Liver (tissue), 9 donors: ENCODE data around the gene CFAP410. TPM values are rescaled to one million over a fixed set of nuclear protein-coding genes. Genes with fewer than 3 reads are reported as not detected.

Experiments used
- DNase-seq: peaks from one replicate; pipeline ENCODE4 v3.0.0-alpha.2; 2017; ENCODE audit warnings: low spot score
- H3K27ac ChIP-seq, 2 donors: one replicate each; pipeline ENCODE4 v1.7.0; 2013; ENCODE audit warnings: inconsistent platforms in 2 of 2, low read length in 2 of 2, control low read depth in 1 of 2, low read depth in 1 of 2, mild to moderate bottlenecking in 1 of 2
- H3K27me3 ChIP-seq, 4 donors: one replicate each; pipeline versions ENCODE4 v1.6.1 to v1.7.0; 2013; ENCODE audit warnings: low read length in 3 of 4, inconsistent platforms in 1 of 4, mild to moderate bottlenecking in 1 of 4, moderate library complexity in 1 of 4; ENCODE audit not compliant: control insufficient read depth in 4 of 4, insufficient read depth in 4 of 4
- H3K36me3 ChIP-seq, 4 donors: one replicate each; pipeline versions ENCODE4 v1.6.1 to v1.7.0; 2013; ENCODE audit warnings: low read length in 3 of 4, mild to moderate bottlenecking in 3 of 4, low read depth in 1 of 4, moderate library complexity in 1 of 4; ENCODE audit not compliant: control insufficient read depth in 4 of 4, insufficient read depth in 3 of 4
- H3K4me1 ChIP-seq, 4 donors: one replicate each; pipeline versions ENCODE4 v1.6.1 to v1.7.0; 2013; ENCODE audit warnings: low read length in 3 of 4, mild to moderate bottlenecking in 3 of 4, moderate library complexity in 1 of 4; ENCODE audit not compliant: control insufficient read depth in 4 of 4, insufficient read depth in 4 of 4
- H3K4me3 ChIP-seq, 3 donors: one replicate each; pipeline versions ENCODE4 v1.6.1 to v1.7.0; 2013; ENCODE audit warnings: low read length in 3 of 3, control low read depth in 1 of 3, low read depth in 1 of 3, mild to moderate bottlenecking in 1 of 3
- H3K9ac ChIP-seq, 2 donors: one replicate each; pipeline ENCODE4 v1.7.0; 2013; ENCODE audit warnings: low read length in 2 of 2, mild to moderate bottlenecking in 2 of 2, moderate library complexity in 2 of 2, control low read depth in 1 of 2, low read depth in 1 of 2
- H3K9me3 ChIP-seq, 4 donors: one replicate each; pipeline versions ENCODE4 v1.6.1 to v1.7.0; 2013; ENCODE audit warnings: low read length in 3 of 4; ENCODE audit not compliant: control insufficient read depth in 4 of 4
- EGR1 ChIP-seq, 2 donors: IDR thresholded peaks; 2 replicates each; pipeline ENCODE4 v1.6.1; 2016 to 2018; ENCODE audit warnings: antibody characterized with exemption in 2 of 2, low read depth in 2 of 2
- FOXA1 ChIP-seq: IDR thresholded peaks from 2 replicates; pipeline ENCODE4 v1.6.1; 2016; ENCODE audit warnings: antibody characterized with exemption
- FOXA2 ChIP-seq: IDR thresholded peaks from 2 replicates; pipeline ENCODE4 v1.6.1; 2016; ENCODE audit warnings: antibody characterized with exemption
- GABPA ChIP-seq, 2 donors: IDR thresholded peaks in 1 of 2; conservative IDR thresholded peaks in 1 of 2; 2 replicates each; pipeline ENCODE4 v1.6.1; 2016; ENCODE audit warnings: antibody characterized with exemption in 2 of 2, mild to moderate bottlenecking in 1 of 2, moderate library complexity in 1 of 2
- HNF4A ChIP-seq, 2 donors: conservative IDR thresholded peaks; 2 replicates each; pipeline ENCODE4 v1.6.1; 2016; ENCODE audit warnings: antibody characterized with exemption in 2 of 2, mild to moderate bottlenecking in 2 of 2
- HNF4G ChIP-seq: IDR thresholded peaks from 2 replicates; pipeline ENCODE4 v1.6.1; 2016; ENCODE audit warnings: antibody characterized with exemption
- JUND ChIP-seq, 2 donors: IDR thresholded peaks; 2 replicates each; pipeline ENCODE4 v1.6.1; 2016; ENCODE audit warnings: antibody characterized with exemption in 2 of 2
- NR2F2 ChIP-seq: IDR thresholded peaks from 2 replicates; pipeline ENCODE4 v1.6.1; 2016; ENCODE audit warnings: antibody characterized with exemption
- RAD21 ChIP-seq, 2 donors: IDR thresholded peaks; 2 replicates each; pipeline ENCODE4 v1.6.1; 2016; ENCODE audit warnings: antibody characterized with exemption in 2 of 2, mild to moderate bottlenecking in 2 of 2
- RXRA ChIP-seq, 2 donors: IDR thresholded peaks; 2 replicates each; pipeline ENCODE4 v1.6.1; 2017 to 2018; ENCODE audit warnings: antibody characterized with exemption in 2 of 2, mild to moderate bottlenecking in 1 of 2
- SP1 ChIP-seq: IDR thresholded peaks from 2 replicates; pipeline ENCODE4 v1.6.1; 2018; ENCODE audit warnings: antibody characterized with exemption, mild to moderate bottlenecking
- TAF1 ChIP-seq: conservative IDR thresholded peaks from 2 replicates; pipeline ENCODE4 v1.6.1; 2016; ENCODE audit warnings: antibody characterized with exemption, mild to moderate bottlenecking
- YY1 ChIP-seq: IDR thresholded peaks from 2 replicates; pipeline ENCODE4 v1.6.1; 2016; ENCODE audit warnings: antibody characterized with exemption, mild to moderate bottlenecking
- WGBS: extraction: QIAGEN DNeasy Blood & Tissue Kit; methylation state at CpG from one replicate; pipeline ENCODE4 v1.1.7; 2013; 5-methylcytosine and 5-hydroxymethylcytosine counted together
- polyA plus RNA-seq, 2 donors: library from polyadenylated mRNA; stranded (reverse) in 1 of 2; unstranded in 1 of 2; fragments of 200-250 nt in 1 of 2; fragments of >200 nt in 1 of 2; fragmentation: Nextera tagmentation in 1 of 2; extraction: Ambion mirVana in 1 of 2; gene quantifications; one replicate each; pipeline versions ENCODE4 v1.2.1 to v1.2.3, GENCODE V29; 2013 to 2015
- total RNA-seq, 2 donors: library from RNA; depleted of rRNA; stranded (reverse); fragments of >200 nt; gene quantifications; one replicate each; pipeline ENCODE4 v1.2.3, GENCODE V29; 2014
- TF ChIP-seq, protein P1 (sequence below): IDR thresholded peaks from 2 replicates; pipeline ENCODE4 v1.6.1; 2016; ENCODE audit warnings: antibody characterized with exemption
- TF ChIP-seq, protein P2 (sequence below): IDR thresholded peaks from 2 replicates; pipeline ENCODE4 v1.6.1; 2016; ENCODE audit warnings: antibody characterized with exemption
- TF ChIP-seq, protein P3 (sequence below): IDR thresholded peaks from 2 replicates; pipeline ENCODE4 v1.6.1; 2016; ENCODE audit warnings: antibody characterized with exemption
- TF ChIP-seq, protein P4 (sequence below): IDR thresholded peaks from 2 replicates; pipeline ENCODE4 v1.6.1; 2016; ENCODE audit warnings: antibody characterized with exemption, mild to moderate bottlenecking
- TF ChIP-seq, protein P5 (sequence below): fragments of 150-350 bp; IDR thresholded peaks from 2 replicates; pipeline ENCODE4 v1.5.1; 2017; ENCODE audit warnings: improper control_type of control experiment, low read depth, low read length; ENCODE audit not compliant: missing input control
- donor health status: healthy.
- donor health status: healthy.
- donor health status: healthy.
- donor health status: healthy.
- donor health status: healthy.

Gene CFAP410
- total and polyA plus RNA-seq, 4 donors = 7.9 to 16.3 (median 12.3) TPM

DNA sequence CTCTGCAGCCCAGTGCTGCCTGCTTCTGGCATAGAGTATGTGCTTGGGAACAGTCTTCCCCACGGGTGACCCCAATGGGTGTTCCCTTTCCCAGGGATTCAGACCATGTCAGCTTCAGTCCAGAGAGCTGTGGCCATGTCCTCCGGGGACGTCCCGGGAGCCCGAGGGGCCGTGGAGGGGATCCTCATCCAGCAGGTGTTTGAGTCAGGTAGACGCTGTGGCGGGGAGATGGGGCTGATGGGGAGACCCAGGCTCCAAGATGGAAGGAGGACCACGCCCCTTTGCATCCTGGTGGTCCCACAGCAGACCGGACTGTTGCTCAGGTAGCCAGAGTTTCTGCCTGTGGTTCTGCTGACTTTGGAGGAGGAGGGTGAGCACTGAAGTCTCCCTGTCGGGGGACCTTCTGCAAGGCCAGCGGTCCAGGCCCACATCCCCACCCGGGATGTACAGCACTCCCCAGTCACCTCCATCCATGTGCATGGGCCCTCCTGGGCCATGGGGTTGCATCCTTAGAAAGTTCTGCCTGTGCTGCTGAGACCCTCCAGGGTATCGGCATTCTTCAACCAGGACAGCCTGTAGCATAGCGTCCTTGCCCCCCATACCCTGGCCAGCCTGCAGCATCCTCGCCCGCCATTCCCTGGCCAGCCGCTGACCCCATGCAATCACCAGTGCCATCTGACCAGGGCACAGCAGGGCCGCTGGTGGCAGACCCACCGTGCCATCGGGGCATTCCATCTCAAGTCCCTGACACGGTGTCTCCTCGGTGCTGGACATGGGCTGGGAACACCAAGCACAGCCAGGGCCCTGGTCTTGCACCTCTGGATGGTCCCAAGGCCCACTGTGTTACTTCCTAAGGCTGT is 50.7 kb downstream of the CFAP410 start:
- Histone ChIP-seq H3K4me3 (no peak overlapping the region), H3K9me3 (no peaks in the 10 kb centered on the region), H3K27ac (no peak overlapping the region), H3K36me3 (no peaks in the 10 kb centered on the region), H3K27me3 (no peaks in the 10 kb centered on the region), H3K9ac (no peak overlapping the region), H3K4me1 (no peaks in the 10 kb centered on the region)
- TF ChIP-seq FOXA2 (no peak), YY1 (no peak), JUND (IDR thresholded peaks at IDR 0.05) (no peak), RXRA (IDR thresholded peaks at IDR 0.05) (no peak), SP1 (no peak), FOXA1 (no peak), GABPA (IDR thresholded peaks at IDR 0.05 in 1 of 2, conservative IDR thresholded peaks at IDR 0.05 in 1 of 2) (no peak), HNF4A (conservative IDR thresholded peaks at IDR 0.05) (no peak), RAD21 (IDR thresholded peaks at IDR 0.05) (no peak), HNF4G (no peak), EGR1 (IDR thresholded peaks at IDR 0.05; ENCODE audit: low read depth in 2 of 2) (no peak), NR2F2 (no peak), TAF1 (no peak)
- TF ChIP-seq, protein P1, sequence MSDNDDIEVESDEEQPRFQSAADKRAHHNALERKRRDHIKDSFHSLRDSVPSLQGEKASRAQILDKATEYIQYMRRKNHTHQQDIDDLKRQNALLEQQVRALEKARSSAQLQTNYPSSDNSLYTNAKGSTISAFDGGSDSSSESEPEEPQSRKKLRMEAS = no peak
- TF ChIP-seq, protein P2, sequence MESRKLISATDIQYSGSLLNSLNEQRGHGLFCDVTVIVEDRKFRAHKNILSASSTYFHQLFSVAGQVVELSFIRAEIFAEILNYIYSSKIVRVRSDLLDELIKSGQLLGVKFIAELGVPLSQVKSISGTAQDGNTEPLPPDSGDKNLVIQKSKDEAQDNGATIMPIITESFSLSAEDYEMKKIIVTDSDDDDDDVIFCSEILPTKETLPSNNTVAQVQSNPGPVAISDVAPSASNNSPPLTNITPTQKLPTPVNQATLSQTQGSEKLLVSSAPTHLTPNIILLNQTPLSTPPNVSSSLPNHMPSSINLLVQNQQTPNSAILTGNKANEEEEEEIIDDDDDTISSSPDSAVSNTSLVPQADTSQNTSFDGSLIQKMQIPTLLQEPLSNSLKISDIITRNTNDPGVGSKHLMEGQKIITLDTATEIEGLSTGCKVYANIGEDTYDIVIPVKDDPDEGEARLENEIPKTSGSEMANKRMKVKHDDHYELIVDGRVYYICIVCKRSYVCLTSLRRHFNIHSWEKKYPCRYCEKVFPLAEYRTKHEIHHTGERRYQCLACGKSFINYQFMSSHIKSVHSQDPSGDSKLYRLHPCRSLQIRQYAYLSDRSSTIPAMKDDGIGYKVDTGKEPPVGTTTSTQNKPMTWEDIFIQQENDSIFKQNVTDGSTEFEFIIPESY = no peak
- TF ChIP-seq, protein P3, sequence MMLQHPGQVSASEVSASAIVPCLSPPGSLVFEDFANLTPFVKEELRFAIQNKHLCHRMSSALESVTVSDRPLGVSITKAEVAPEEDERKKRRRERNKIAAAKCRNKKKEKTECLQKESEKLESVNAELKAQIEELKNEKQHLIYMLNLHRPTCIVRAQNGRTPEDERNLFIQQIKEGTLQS = no peak
- TF ChIP-seq, protein P4, sequence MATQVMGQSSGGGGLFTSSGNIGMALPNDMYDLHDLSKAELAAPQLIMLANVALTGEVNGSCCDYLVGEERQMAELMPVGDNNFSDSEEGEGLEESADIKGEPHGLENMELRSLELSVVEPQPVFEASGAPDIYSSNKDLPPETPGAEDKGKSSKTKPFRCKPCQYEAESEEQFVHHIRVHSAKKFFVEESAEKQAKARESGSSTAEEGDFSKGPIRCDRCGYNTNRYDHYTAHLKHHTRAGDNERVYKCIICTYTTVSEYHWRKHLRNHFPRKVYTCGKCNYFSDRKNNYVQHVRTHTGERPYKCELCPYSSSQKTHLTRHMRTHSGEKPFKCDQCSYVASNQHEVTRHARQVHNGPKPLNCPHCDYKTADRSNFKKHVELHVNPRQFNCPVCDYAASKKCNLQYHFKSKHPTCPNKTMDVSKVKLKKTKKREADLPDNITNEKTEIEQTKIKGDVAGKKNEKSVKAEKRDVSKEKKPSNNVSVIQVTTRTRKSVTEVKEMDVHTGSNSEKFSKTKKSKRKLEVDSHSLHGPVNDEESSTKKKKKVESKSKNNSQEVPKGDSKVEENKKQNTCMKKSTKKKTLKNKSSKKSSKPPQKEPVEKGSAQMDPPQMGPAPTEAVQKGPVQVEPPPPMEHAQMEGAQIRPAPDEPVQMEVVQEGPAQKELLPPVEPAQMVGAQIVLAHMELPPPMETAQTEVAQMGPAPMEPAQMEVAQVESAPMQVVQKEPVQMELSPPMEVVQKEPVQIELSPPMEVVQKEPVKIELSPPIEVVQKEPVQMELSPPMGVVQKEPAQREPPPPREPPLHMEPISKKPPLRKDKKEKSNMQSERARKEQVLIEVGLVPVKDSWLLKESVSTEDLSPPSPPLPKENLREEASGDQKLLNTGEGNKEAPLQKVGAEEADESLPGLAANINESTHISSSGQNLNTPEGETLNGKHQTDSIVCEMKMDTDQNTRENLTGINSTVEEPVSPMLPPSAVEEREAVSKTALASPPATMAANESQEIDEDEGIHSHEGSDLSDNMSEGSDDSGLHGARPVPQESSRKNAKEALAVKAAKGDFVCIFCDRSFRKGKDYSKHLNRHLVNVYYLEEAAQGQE = no peak
- TF ChIP-seq, protein P5, sequence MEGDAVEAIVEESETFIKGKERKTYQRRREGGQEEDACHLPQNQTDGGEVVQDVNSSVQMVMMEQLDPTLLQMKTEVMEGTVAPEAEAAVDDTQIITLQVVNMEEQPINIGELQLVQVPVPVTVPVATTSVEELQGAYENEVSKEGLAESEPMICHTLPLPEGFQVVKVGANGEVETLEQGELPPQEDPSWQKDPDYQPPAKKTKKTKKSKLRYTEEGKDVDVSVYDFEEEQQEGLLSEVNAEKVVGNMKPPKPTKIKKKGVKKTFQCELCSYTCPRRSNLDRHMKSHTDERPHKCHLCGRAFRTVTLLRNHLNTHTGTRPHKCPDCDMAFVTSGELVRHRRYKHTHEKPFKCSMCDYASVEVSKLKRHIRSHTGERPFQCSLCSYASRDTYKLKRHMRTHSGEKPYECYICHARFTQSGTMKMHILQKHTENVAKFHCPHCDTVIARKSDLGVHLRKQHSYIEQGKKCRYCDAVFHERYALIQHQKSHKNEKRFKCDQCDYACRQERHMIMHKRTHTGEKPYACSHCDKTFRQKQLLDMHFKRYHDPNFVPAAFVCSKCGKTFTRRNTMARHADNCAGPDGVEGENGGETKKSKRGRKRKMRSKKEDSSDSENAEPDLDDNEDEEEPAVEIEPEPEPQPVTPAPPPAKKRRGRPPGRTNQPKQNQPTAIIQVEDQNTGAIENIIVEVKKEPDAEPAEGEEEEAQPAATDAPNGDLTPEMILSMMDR = no peak
- no peak for DNase-seq
- 94% methylated on average over 23 of the region's 23 CpGs for WGBS
